GM10266 (cell line): ENCODE data around the gene LRRK1.

Experiments
- DNase-seq: peaks from one replicate; pipeline ENCODE4 v3.0.0; 2012; ENCODE audit errors: extremely low spot score
- CTCF ChIP-seq: IDR thresholded peaks from 2 replicates; pipeline ENCODE4 v1.5.1; 2012; ENCODE audit warnings: mild to moderate bottlenecking, low read depth; ENCODE audit not compliant: control insufficient read depth, insufficient read depth; ENCODE audit errors: missing control alignments

The LRRK1 gene

GRCh38 chr15:101064795-101065569 lies 145.8 kb downstream of the LRRK1 start:
- DNase-seq: no peak
- TF ChIP-seq CTCF: no peak

- no peak for TF ChIP-seq CTCF
- no peak for DNase-seq
Measured at GRCh38 chr15:101065570-101066221, 146.5 kb downstream of the LRRK1 start.

GRCh38 chr15:101066501-101067408 lies 147.6 kb downstream of the LRRK1 start:
- TF ChIP-seq CTCF: no peak
- no peak for DNase-seq

GRCh38 chr15:101067660-101068522 lies 148.7 kb downstream of the LRRK1 start:
- no peak for TF ChIP-seq CTCF
- no peak for DNase-seq

- no peak for DNase-seq
- TF ChIP-seq CTCF: no peak
Measured at GRCh38 chr15:101068523-101068960, 149.4 kb downstream of the LRRK1 start.

GRCh38 chr15:101068961-101069653 lies 149.9 kb downstream of the LRRK1 start:
- no peak for DNase-seq

More at GRCh38 chr15:101068961-101069653, 149.9 kb downstream of the LRRK1 start:
- TF ChIP-seq CTCF: no peak
